GM12878 (cell line): ENCODE data around the gene PRKX. TPM values are rescaled to one million over a fixed set of nuclear protein-coding genes. Genes with fewer than 3 reads are reported as not detected.

Source experiments
- ATAC-seq: fragments of 200-7000 bp; cut with Tn5 transposase; 3 replicates; pipeline ENCODE4 v1.9.1; 2020; ENCODE audit warnings: mild to moderate bottlenecking, moderate library complexity
- BruUV-seq: library from RNA; stranded (reverse); fragments of 400-500 nt; replicated peaks from 2 replicates; lab custom pipeline; 2021; lab: Mats Ljungman, UMichigan
- CTCF ChIA-PET: fragments of 300-600 bp; sonication (Branson Sonifier 250); formaldehyde crosslinking; extraction: SDS; loops from one replicate; lab custom pipeline; 2021; ENCODE audit warnings: inconsistent platforms; lab: Yijun Ruan, JAX
- POLR2A ChIA-PET: fragments of 350-600 bp; formaldehyde crosslinking; extraction: SDS; loops from one replicate; lab custom pipeline; 2021; ENCODE audit warnings: inconsistent platforms; lab: Charles Lee
- RAD21 ChIA-PET: fragments of 300-600 bp; sonication (Branson Sonifier 250); formaldehyde crosslinking; loops from one replicate; lab custom pipeline; 2023; ENCODE audit warnings: antibody characterized with exemption; ENCODE audit not compliant: unreplicated experiment; lab: Charles Lee
- SMC1A ChIA-PET: fragments of 300-600 bp; sonication (Branson Sonifier 250); formaldehyde crosslinking; loops from one replicate; lab custom pipeline; 2023; ENCODE audit not compliant: unreplicated experiment, uncharacterized antibody; lab: Charles Lee
- DNase-seq: peaks from one replicate; pipeline ENCODE4 v3.0.0-alpha.2; 2011; ENCODE audit warnings: low read depth, low spot score
- FAIRE-seq: peaks from 3 replicates; lab custom pipeline; 2011; peaks lifted over from hg19 to GRCh38; lab: Jason Lieb, UNC
- H2AFZ ChIP-seq: 2 replicates; pipeline ENCODE4 v1.6.0; 2011; ENCODE audit warnings: low read depth, low read length, control low read depth; ENCODE audit not compliant: control insufficient read depth
- H3K27ac ChIP-seq: 2 replicates; pipeline ENCODE4 v1.5.1; 2011; ENCODE audit warnings: control low read depth; ENCODE audit not compliant: control insufficient read depth, insufficient read depth
- H3K27me3 ChIP-seq, 2 experiments: replicated peaks in 1 of 2; 2 replicates each; pipeline versions ENCODE4 v1.6.0 to v1.6.1; 2011; ENCODE audit warnings: low read length in 1 of 2; ENCODE audit not compliant: control insufficient read depth in 2 of 2, insufficient read depth in 2 of 2
- H3K36me3 ChIP-seq, 2 experiments: 2 replicates each; pipeline ENCODE4 v1.5.1; 2011; ENCODE audit warnings: low read length in 1 of 2; ENCODE audit not compliant: control insufficient read depth in 2 of 2, insufficient read depth in 2 of 2
- H3K4me1 ChIP-seq: 2 replicates; pipeline ENCODE4 v1.6.1; 2011; ENCODE audit warnings: mild to moderate bottlenecking, low read length, moderate library complexity, mixed read lengths; ENCODE audit not compliant: control insufficient read depth, insufficient read depth
- H3K4me2 ChIP-seq: 2 replicates; pipeline ENCODE4 v1.6.0; 2011; ENCODE audit warnings: control low read depth; ENCODE audit not compliant: control insufficient read depth, insufficient read depth
- H3K4me3 ChIP-seq: fragments of 200-600 bp; sonication (generic); 2 replicates; pipeline ENCODE4 v1.5.1; 2016
- H3K79me2 ChIP-seq: 2 replicates; pipeline ENCODE4 v1.6.0; 2011; ENCODE audit warnings: low read length; ENCODE audit not compliant: control insufficient read depth, insufficient read depth
- H3K9ac ChIP-seq: 2 replicates; pipeline ENCODE4 v1.8.0; 2011; ENCODE audit warnings: low read length, control low read depth, mixed read lengths; ENCODE audit not compliant: control insufficient read depth, insufficient read depth
- H3K9me3 ChIP-seq: replicated peaks from 3 replicates; pipeline ENCODE4 v1.5.1; 2011; ENCODE audit warnings: mild to moderate bottlenecking, low read length; ENCODE audit not compliant: control insufficient read depth, insufficient read depth
- H4K20me1 ChIP-seq: 2 replicates; pipeline ENCODE4 v1.6.0; 2011; ENCODE audit not compliant: control insufficient read depth, insufficient read depth
- CREM ChIP-seq: IDR thresholded peaks from 2 replicates; pipeline ENCODE4 v1.6.1; 2014; ENCODE audit warnings: antibody characterized with exemption, low read depth
- MLLT1 ChIP-seq: fragments of 450-650 bp; IDR thresholded peaks from 2 replicates; pipeline ENCODE4 v1.6.1; 2016; ENCODE audit warnings: mild to moderate bottlenecking
- MTA3 ChIP-seq: IDR thresholded peaks from 2 replicates; pipeline ENCODE4 v1.6.1; 2012; ENCODE audit warnings: low read length, inconsistent platforms, borderline replicate concordance
- RAD51 ChIP-seq: fragments of 450-650 bp; IDR thresholded peaks from 2 replicates; pipeline ENCODE4 v1.6.1; 2016; ENCODE audit warnings: moderate library complexity, mild to moderate bottlenecking, inconsistent platforms
- SIX5 ChIP-seq: IDR thresholded peaks from 2 replicates; pipeline ENCODE4 v1.6.1; 2011; ENCODE audit warnings: mild to moderate bottlenecking, low read depth, low read length, moderate library complexity; ENCODE audit not compliant: severe bottlenecking
- SPI1 ChIP-seq: IDR thresholded peaks from 2 replicates; pipeline ENCODE4 v1.6.1; 2011; ENCODE audit warnings: low read depth, mild to moderate bottlenecking, low read length, moderate library complexity, borderline replicate concordance; ENCODE audit not compliant: insufficient read depth
- WGBS: methylation state at CpG from one replicate; pipeline ENCODE4 v1.1.6; 2016; ENCODE audit warnings: low lambda C conversion rate; ENCODE audit not compliant: insufficient replicate concordance, insufficient coverage; ENCODE audit errors: missing lambda C conversion rate; 5-methylcytosine and 5-hydroxymethylcytosine counted together
- in situ Hi-C: fragments of 300-500 bp; cut with MboI; formaldehyde crosslinking; loops from 9 replicates; pipeline ENCODE4 v1.14.3; 2018; ENCODE audit warnings: mixed read lengths
- intact Hi-C: fragments of 100-400 bp; cut with micrococcal nuclease; formaldehyde crosslinking; loops from one replicate; pipeline ENCODE4 v1.14.2; 2022; ENCODE audit not compliant: unreplicated experiment
- polyA plus RNA-seq, 11 experiments: library from polyadenylated mRNA; depleted of rRNA in 4 of 11; unstranded in 6 of 11; stranded (reverse) in 5 of 11; fragments of >200 nt; fragmentation: Nextera tagmentation in 4 of 11; fragmentation: Illumina TruSeq in 1 of 11; extraction: Ambion mirVana in 4 of 11; extraction: Trizol in 1 of 11; gene quantifications; 1 replicate in 1 of 11; 2 replicates in 10 of 11; pipeline versions ENCODE4 v1.2.1 to v1.2.3, GENCODE V29; 2011 to 2016; ENCODE audit warnings: inconsistent platforms in 2 of 11, missing spikeins in 2 of 11, low read depth in 1 of 11
- total RNA-seq, 4 experiments: library from RNA; depleted of rRNA in 3 of 4; stranded (reverse); fragments of >200 nt in 3 of 4; fragmentation: Illumina TruSeq in 1 of 4; extraction: Trizol in 1 of 4; gene quantifications; 2 replicates each; pipeline versions ENCODE4 v1.2.1 to v1.2.3, GENCODE V29; 2013 to 2021

The PRKX gene
- total and polyA plus RNA-seq, 10 of the 15 experiments (the other 5 are each of a cell fraction or from before 2014, with no cell fraction given), result 3.9 to 45.3 (median 23.9) TPM

- intact Hi-C loops (no loop called here), in situ Hi-C loops (no loop called here)
- Histone ChIP-seq H3K27me3 (no peaks in the 10 kb centered on the region), H3K4me1 (no peaks in the 10 kb centered on the region), H3K27ac (no peak overlapping the region), H3K9ac (no peak overlapping the region), H4K20me1 (no peaks in the 10 kb centered on the region), H2AFZ (no peak overlapping the region), H3K36me3 (peaks cover 0 to 9% of the 10 kb centered on the region in 2 experiments; a peak in 3 of 4 replicates), H3K4me3 (no peak overlapping the region), H3K4me2 (no peak overlapping the region), H3K79me2 (no peaks in the 10 kb centered on the region), H3K9me3 (no peaks in the 10 kb centered on the region)
- ChIA-PET POLR2A (no interaction called here), SMC1A (no interaction called here), CTCF (no interaction called here), RAD21 (no interaction called here)
- DNase-seq, result no peak
- 96% methylated on average over 4 of the region's 4 CpGs for WGBS
- BruUV-seq, result no TSS peak
- ATAC-seq, result no peak
- FAIRE-seq, result no peak
- TF ChIP-seq RAD51 (no peak), SPI1 (no peak), MLLT1 (no peak), CREM (no peak), SIX5 (no peak), MTA3 (no peak)
Measured at GRCh38 chrX:3609810-3610209, 103.6 kb downstream of the PRKX start.
